GM12878 (cell line): ENCODE measurements around the gene CTCFL. TPM values are rescaled to one million over a fixed set of nuclear protein-coding genes. Genes with fewer than 3 reads are reported as not detected.

Source experiments
- FOXK2 ChIP-seq: fragments of 450-650 bp; IDR thresholded peaks from 2 replicates; pipeline ENCODE4 v1.6.1; 2017; ENCODE audit warnings: mild to moderate bottlenecking, moderate library complexity
- LARP7 ChIP-seq: fragments of 450-650 bp; IDR thresholded peaks from 2 replicates; pipeline ENCODE4 v1.6.1; 2017; ENCODE audit warnings: mild to moderate bottlenecking
- MEF2A ChIP-seq: IDR thresholded peaks from 2 replicates; pipeline ENCODE4 v1.6.1; 2011; ENCODE audit warnings: low read depth, mild to moderate bottlenecking, low read length, moderate library complexity; ENCODE audit not compliant: insufficient read depth
- MTA3 ChIP-seq: IDR thresholded peaks from 2 replicates; pipeline ENCODE4 v1.6.1; 2012; ENCODE audit warnings: low read length, inconsistent platforms, borderline replicate concordance
- MXI1 ChIP-seq: fragments of 150-350 bp; IDR thresholded peaks from 2 replicates; pipeline ENCODE4 v1.6.1; 2011; ENCODE audit warnings: low read depth, mild to moderate bottlenecking, inconsistent platforms, low read length, improper control_type of control experiment
- MYC ChIP-seq: IDR thresholded peaks from 2 replicates; pipeline ENCODE4 v1.6.1; 2011; ENCODE audit warnings: mild to moderate bottlenecking, low read length, moderate library complexity, inconsistent platforms; ENCODE audit not compliant: insufficient read depth, insufficient replicate concordance, insufficient read length, severe bottlenecking
- NR2C1 ChIP-seq: fragments of 450-650 bp; IDR thresholded peaks from 2 replicates; pipeline ENCODE4 v1.6.1; 2017; ENCODE audit warnings: antibody characterized with exemption, mild to moderate bottlenecking, moderate library complexity
- SKIL ChIP-seq: fragments of 450-650 bp; IDR thresholded peaks from 2 replicates; pipeline ENCODE4 v1.6.1; 2017; ENCODE audit warnings: mild to moderate bottlenecking, low read depth, inconsistent platforms; ENCODE audit not compliant: poor library complexity, severe bottlenecking
- SREBF1 ChIP-seq: IDR thresholded peaks from 2 replicates; pipeline ENCODE4 v1.6.1; 2012; ENCODE audit warnings: mild to moderate bottlenecking, low read length
- TAF1 ChIP-seq: IDR thresholded peaks from 2 replicates; pipeline ENCODE4 v1.6.1; 2011; ENCODE audit warnings: mild to moderate bottlenecking, low read depth, low read length, borderline replicate concordance
- TARDBP ChIP-seq: IDR thresholded peaks from 2 replicates; pipeline ENCODE4 v1.6.1; 2016; ENCODE audit warnings: borderline replicate concordance
- TCF3 ChIP-seq: IDR thresholded peaks from 2 replicates; pipeline ENCODE4 v1.6.1; 2012; ENCODE audit warnings: low read depth, mild to moderate bottlenecking, low read length, borderline replicate concordance; ENCODE audit not compliant: insufficient read depth
- TCF7 ChIP-seq: IDR thresholded peaks from 2 replicates; pipeline ENCODE4 v1.6.1; 2014; ENCODE audit warnings: antibody characterized with exemption, borderline replicate concordance
- ZNF384 ChIP-seq: IDR thresholded peaks from 2 replicates; pipeline ENCODE4 v1.6.1; 2012; ENCODE audit warnings: low read depth, mild to moderate bottlenecking, low read length, improper control_type of control experiment, borderline replicate concordance
- polyA plus RNA-seq, 11 experiments: library from polyadenylated mRNA; depleted of rRNA in 4 of 11; unstranded in 6 of 11; stranded (reverse) in 5 of 11; fragments of >200 nt; fragmentation: Nextera tagmentation in 4 of 11; fragmentation: Illumina TruSeq in 1 of 11; extraction: Ambion mirVana in 4 of 11; extraction: Trizol in 1 of 11; gene quantifications; 1 replicate in 1 of 11; 2 replicates in 10 of 11; pipeline versions ENCODE4 v1.2.1 to v1.2.3, GENCODE V29; 2011 to 2016; ENCODE audit warnings: inconsistent platforms in 2 of 11, missing spikeins in 2 of 11, low read depth in 1 of 11
- total RNA-seq, 4 experiments: library from RNA; depleted of rRNA in 3 of 4; stranded (reverse); fragments of >200 nt in 3 of 4; fragmentation: Illumina TruSeq in 1 of 4; extraction: Trizol in 1 of 4; gene quantifications; 2 replicates each; pipeline versions ENCODE4 v1.2.1 to v1.2.3, GENCODE V29; 2013 to 2021

Gene CTCFL
- total and polyA plus RNA-seq, 10 of the 15 experiments (the other 5 are each of a cell fraction or from before 2014, with no cell fraction given) = 0.06 to 0.20 (median 0.11) TPM; not detected in 4

DNA sequence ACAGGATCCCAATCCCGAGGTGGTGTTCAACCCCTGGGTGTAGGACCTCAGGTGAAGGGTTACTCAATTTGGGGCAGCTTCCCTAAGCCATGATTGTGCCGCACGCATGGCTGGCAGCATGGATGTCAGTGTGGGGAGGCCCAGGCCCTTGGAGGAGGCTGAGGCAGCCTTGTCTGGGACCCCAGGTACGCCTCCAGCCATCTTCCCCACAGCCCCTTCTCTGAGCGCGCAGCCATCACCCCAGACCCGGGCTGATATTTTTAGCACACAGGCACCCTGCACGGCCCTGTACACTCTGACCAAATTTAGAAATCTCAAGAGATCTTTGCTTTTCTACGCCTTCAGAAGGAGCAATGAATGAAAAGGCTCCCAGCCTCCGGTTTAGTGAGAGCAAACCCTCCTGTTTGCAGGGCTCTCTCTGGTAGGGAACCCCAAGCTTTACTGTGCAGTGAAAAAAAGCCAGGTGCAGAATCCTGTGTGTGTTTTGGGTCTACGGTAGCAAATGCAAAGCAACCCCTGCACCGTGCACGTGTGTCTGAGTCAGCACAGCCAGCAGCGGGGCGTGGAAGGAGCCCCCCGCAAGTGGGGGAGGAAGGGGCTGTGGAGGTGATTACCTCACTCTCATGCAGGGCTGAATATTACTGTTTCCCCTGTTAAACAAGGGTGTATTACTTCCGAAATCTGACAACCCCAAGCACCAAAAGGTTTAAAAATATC, 44.3 kb downstream of the CTCFL start (continued):
- TF ChIP-seq ZNF384 (peak; percentile 46; the same call in 1 of the 2 replicates), LARP7 (no peak), MXI1 (peak; percentile 86), TCF3 (peak; percentile 81; the same call in 1 of the 2 replicates), TAF1 (peak; percentile 53; the same call in 1 of the 2 replicates), NR2C1 (no peak), MYC (no peak), SREBF1 (no peak), TARDBP (no peak), TCF7 (no peak), SKIL (peak; percentile 85), FOXK2 (no peak), MTA3 (no peak; the same call in 1 of the 2 replicates), MEF2A (peak; percentile 42; the same call in 1 of the 2 replicates)
